Activated CD8-positive, alpha-beta memory T cell treated with anti-CD3 and anti-CD28 coated beads for 24 hours (primary cell): ENCODE data around the gene CTSL.

Experiments used
- DNase-seq: peaks from one replicate; pipeline ENCODE4 v3.0.0-alpha.2; 2020

The CTSL gene

DNA sequence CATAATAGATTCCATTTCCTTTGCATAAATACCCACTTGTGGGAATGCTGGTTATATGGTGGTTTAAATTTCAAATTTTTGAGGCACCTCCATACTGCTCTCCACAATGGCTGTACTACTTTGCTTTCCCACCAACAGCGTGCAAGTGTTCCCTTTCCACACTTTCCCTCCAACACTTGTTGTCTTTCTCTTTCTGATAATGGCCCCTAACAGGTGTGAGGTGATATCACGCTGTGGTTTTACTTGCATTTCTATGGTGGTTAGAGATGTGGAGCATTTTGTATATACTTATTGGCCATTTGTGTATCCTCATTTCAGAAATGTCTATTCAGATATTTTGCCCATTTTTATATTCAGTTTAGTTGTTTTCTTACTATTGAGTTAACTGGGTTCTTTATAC lies 34.6 kb downstream of the CTSL start:
- DNase-seq: no peak

- no peak for DNase-seq
Observed at GRCh38 chr9:87763286-87763685, 37.4 kb downstream of the CTSL start.

DNA sequence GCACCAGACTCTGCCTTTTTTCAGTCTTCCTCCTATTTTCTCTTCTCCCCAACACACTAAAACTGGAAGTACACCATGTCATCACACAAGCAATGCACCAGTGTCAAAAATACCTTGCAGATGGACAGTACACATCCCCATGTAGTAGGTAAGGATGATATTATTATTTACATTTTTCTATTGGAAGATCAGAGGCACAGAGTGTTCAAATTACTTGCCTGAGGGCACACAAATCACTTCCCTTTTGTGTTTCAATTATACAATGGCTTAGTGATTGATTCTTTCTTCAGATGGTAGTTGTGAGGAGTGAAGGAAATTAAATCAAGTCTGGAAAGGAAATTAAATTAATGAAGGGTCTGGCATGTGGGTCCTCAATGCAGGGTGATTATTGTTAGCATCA lies 39.6 kb downstream of the CTSL start:
- DNase-seq: no peak

DNA sequence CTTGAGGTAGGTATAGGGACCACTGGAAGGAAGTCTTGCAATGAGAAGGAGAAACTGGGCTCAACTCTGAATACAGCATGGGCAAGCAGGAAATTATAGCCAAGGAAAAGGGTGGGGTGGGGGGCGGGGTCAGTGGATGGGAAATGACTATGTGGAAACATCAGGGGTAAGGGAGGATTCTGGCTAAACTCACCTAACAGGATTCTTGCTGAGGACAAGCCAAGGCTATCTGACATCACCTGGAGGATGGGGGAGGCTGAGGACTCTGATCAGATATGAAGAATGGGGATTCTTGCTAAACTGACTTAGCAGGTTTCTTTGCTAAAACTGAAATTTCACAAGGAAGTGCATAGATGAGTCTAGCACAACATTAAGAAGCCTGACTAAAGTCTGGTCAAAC lies 40.8 kb downstream of the CTSL start:
- no peak for DNase-seq

DNA sequence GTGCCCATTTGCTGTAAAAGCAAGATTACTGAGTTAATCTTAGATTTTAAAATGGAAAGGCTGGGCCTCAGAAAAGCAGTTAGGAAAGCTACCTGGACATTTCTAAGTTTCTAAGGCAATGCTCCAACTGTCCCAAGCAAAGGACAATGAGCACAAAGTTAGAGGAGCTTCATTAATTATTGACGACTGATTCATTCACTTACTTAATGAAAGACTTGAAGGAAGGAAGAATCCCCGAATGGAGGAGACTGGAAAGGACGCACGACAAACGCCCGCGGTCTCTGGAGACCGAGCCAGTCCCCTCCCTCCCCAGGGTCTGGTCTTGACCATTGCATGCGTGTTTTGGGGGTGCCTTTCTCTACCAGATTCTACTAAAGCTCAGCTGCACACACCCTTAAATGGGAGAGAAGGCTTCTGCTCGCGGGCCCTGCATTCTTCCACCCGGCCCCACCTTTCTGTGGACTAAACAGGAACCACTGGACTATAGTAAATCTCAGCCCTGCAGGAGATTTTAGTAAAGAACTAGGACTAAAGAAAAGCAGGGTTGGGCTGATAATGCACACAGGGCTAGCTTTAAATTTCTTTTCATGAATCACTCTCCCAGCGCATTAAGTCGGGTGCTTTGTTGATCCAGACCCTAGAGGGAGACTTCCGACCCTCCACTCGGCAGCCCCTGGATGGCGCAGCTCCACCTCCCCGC lies 44.8 kb downstream of the CTSL start:
- DNase-seq: no peak

DNA sequence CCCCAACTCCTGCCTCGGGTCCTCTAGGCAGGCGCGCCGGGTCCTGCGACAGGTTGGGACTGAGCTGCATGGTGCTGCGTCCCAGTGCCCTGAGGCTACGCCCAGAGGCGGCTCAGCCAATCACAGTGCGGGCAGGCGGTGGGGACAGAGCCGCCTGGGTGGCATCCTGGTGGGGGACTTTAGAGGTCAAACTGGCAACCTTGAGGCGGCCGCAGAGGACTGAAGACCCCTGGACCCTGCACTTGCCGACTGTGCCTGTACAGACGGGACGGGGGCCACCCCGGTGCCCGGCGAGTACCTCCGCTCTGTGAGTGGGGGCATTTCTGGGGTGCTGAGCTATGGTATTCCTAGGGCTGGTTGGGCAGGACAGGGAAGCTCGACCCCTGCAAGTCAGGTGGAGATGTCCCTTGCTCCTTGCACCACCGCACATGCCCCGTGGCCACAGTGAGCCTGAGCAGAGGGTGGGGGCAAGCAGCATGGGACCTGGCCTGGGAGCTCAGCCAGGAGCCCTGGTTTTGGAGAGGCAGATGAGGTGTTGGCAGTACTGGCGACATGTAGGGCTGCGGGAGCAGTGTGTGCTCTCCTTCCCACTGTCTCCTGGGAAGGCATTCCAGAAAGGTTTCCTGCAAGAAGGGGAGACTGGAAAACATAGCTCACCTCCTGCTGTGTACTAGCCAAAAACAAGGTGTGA lies 45.5 kb downstream of the CTSL start:
- DNase-seq: no peak

DNA sequence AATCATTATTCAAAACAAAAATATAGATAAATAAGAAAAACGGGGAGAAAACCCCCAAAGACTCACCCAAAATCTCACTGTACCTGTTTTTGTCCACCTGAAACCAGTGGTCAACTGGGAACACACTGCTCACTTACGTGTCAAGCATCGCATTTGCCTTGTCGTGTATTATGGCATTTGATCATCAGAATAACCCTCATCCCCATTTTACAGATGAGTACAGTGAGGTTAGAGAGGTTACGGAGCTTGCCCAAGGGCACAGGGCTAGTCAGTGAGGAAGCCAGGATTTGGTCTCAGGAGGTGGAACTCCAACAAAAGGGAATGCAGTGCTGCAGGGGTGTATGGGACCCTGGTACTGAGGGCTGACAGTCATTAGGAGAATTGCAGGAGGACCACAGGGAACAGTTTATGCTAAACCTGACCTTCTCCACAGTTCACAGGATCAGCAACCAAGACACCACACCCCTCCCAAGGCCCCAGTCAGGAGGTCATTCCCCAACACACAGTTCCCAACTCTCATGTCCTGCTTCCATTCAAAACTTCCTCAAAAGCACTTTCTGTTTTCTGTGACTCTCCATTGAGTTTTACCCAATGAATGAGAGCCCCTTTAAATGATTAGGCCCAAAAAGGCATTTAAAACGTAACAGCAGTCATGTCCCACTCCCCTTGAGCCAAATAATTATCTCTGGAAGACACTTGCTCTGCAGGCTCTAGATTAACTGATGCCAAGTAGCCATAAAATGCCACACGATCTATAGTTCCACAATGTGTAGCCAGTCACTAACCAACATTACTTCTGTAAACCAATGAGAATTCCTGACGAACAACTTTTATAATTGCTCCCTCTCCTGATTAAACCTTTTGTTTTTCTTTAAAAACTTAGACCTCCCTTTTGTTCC lies 50.8 kb downstream of the CTSL start:
- no peak for DNase-seq

- DNase-seq: no peak
Observed at GRCh38 chr9:87778996-87779395, 53.1 kb downstream of the CTSL start.
